Testis (tissue), 3 donors: ENCODE results near the gene VWA3B. TPM values are rescaled to one million over a fixed set of nuclear protein-coding genes. Genes with fewer than 3 reads are reported as not detected.

ENCODE experiments used
- DNase-seq: peaks from one replicate; pipeline ENCODE4 v3.0.0-alpha.2; 2019
- H3K27ac ChIP-seq, 2 donors: fragments of 200-600 bp; sonication (generic); one replicate each; pipeline ENCODE4 v1.5.1; 2019
- H3K27me3 ChIP-seq: fragments of 200-600 bp; sonication (generic); one replicate; pipeline ENCODE4 v1.5.1; 2019
- H3K36me3 ChIP-seq: fragments of 200-600 bp; sonication (generic); one replicate; pipeline ENCODE4 v1.5.1; 2017; ENCODE audit warnings: low read depth; ENCODE audit errors: missing control alignments
- H3K4me1 ChIP-seq: fragments of 200-600 bp; sonication (generic); one replicate; pipeline ENCODE4 v1.5.1; 2019
- H3K4me3 ChIP-seq, 2 donors: fragments of 200-600 bp; sonication (generic); one replicate each; pipeline ENCODE4 v1.5.1; 2017 to 2019
- H3K9me3 ChIP-seq: fragments of 200-600 bp; sonication (generic); one replicate; pipeline ENCODE4 v1.5.1; 2017
- CTCF ChIP-seq, 3 experiments: fragments of 450-650 bp in 2 of 3; fragments of 200-600 bp in 1 of 3; sonication (generic) in 1 of 3; IDR thresholded peaks; one replicate each; pipeline ENCODE4 v1.5.1; 2016 to 2019; ENCODE audit warnings: antibody characterized with exemption in 3 of 3, mild to moderate bottlenecking in 2 of 3, moderate library complexity in 1 of 3
- POLR2A ChIP-seq: fragments of 450-650 bp; IDR thresholded peaks from one replicate; pipeline ENCODE4 v1.6.1; 2017; ENCODE audit warnings: antibody characterized with exemption, mild to moderate bottlenecking, moderate library complexity
- WGBS, 2 donors: methylation state at CpG; one replicate each; pipeline ENCODE4 v1.1.5; 2018; 5-methylcytosine and 5-hydroxymethylcytosine counted together
- intact Hi-C: fragments of 100-400 bp; cut with DNase I; formaldehyde crosslinking; loops from one replicate; pipeline ENCODE4 v1.15.1; 2023; ENCODE audit warnings: low total_unique reads
- polyA plus RNA-seq: library from polyadenylated mRNA; stranded (reverse); fragments of 350-450 nt; fragmentation: Illumina TruSeq; extraction: RNeasy Lipid Tissue Mini Kit (QIAGEN cat#74804); gene quantifications from one replicate; pipeline ENCODE4 v1.2.3, GENCODE V29; 2014; ENCODE audit warnings: low read depth, low replicate concordance; ENCODE audit not compliant: insufficient read depth
- total RNA-seq, 2 donors: library from RNA; depleted of rRNA; stranded (reverse); fragments of >200 nt; gene quantifications; one replicate each; pipeline ENCODE4 v1.2.3, GENCODE V29; 2016

Gene VWA3B
- total and polyA plus RNA-seq, 3 donors from 2014 or later: 27.0 to 118 (median 81.6) TPM

GRCh38 chr2:98341241-98341640 is 254.3 kb downstream of the VWA3B start:
- intact Hi-C loops: no loop called here

GRCh38 chr2:98343285-98343684 is 256.3 kb downstream of the VWA3B start:
- Histone ChIP-seq H3K27ac (no peak overlapping the region), H3K4me1 (peaks cover 6% of the 10 kb centered on the region), H3K9me3 (no peaks in the 10 kb centered on the region), H3K4me3 (no peak overlapping the region), H3K27me3 (no peaks in the 10 kb centered on the region), H3K36me3 (no peaks in the 10 kb centered on the region)
- 66 to 72% methylated on average over 3 of the region's 3 CpGs for WGBS, 2 donors
- no peak for DNase-seq
- intact Hi-C loops: no loop called here
- TF ChIP-seq CTCF (IDR thresholded peaks at IDR 0.05) (no peak), POLR2A (no peak)

More at GRCh38 chr2:98341241-98341640, 254.3 kb downstream of the VWA3B start:
- no peaks in the 10 kb centered on the region for H3K36me3 ChIP-seq
- H3K4me1 ChIP-seq: peaks cover under 1% of the 10 kb centered on the region
- WGBS, 2 donors: 90 to 92% methylated on average over 2 of the region's 2 CpGs
- H3K9me3 ChIP-seq: no peaks in the 10 kb centered on the region
- no peak overlapping the region for H3K27ac ChIP-seq
- H3K4me3 ChIP-seq: no peak overlapping the region
- H3K27me3 ChIP-seq: no peaks in the 10 kb centered on the region
- no peak for DNase-seq
- TF ChIP-seq CTCF (IDR thresholded peaks at IDR 0.05) (no peak), POLR2A (no peak)

GRCh38 chr2:98346311-98347236 is 259.6 kb downstream of the VWA3B start, which contains the start of gene CNGA3:
CNGA3 (plus strand) TSS chr2:98346456; CDS start chr2:98369976, 23,520 bp downstream.
- WGBS, 2 donors: 1 to 2% methylated on average over 20 to 72 of the region's 72 CpGs
- Histone ChIP-seq H3K36me3 (no peaks in the 10 kb centered on the region), H3K9me3 (no peaks in the 10 kb centered on the region), H3K27me3 (no peaks in the 10 kb centered on the region), H3K4me3 (peak within 1 kb of the TSS; percentile 4 to 21), H3K27ac (no peak within 1 kb of the TSS), H3K4me1 (peaks cover 6% of the 10 kb centered on the region)
- intact Hi-C loops: no loop called here
- DNase-seq: peak; percentile 38
- no peak for TF ChIP-seq POLR2A
- TF ChIP-seq CTCF (IDR thresholded peaks at IDR 0.05): no peak

GRCh38 chr2:98347298-98348065 is 260.5 kb downstream of the VWA3B start:
- TF ChIP-seq POLR2A (no peak), CTCF (IDR thresholded peaks at IDR 0.05) (no peak)
- Histone ChIP-seq H3K27me3 (no peaks in the 10 kb centered on the region), H3K4me3 (peak overlapping the region in 1 of 2 donors; percentile 21), H3K36me3 (no peaks in the 10 kb centered on the region), H3K9me3 (no peaks in the 10 kb centered on the region), H3K27ac (no peak overlapping the region), H3K4me1 (peaks cover 6% of the 10 kb centered on the region)
- DNase-seq: no peak
- intact Hi-C loops: no loop called here
- 5 to 7% methylated on average over 26 to 54 of the region's 54 CpGs for WGBS, 2 donors
